GM12878 (cell line): ENCODE measurements around the gene USP35. TPM values are rescaled to one million over a fixed set of nuclear protein-coding genes. Genes with fewer than 3 reads are reported as not detected.

Experiments
- ATAC-seq: fragments of 200-7000 bp; cut with Tn5 transposase; 3 replicates; pipeline ENCODE4 v1.9.1; 2020; ENCODE audit warnings: mild to moderate bottlenecking, moderate library complexity
- BruUV-seq: library from RNA; stranded (reverse); fragments of 400-500 nt; replicated peaks from 2 replicates; lab custom pipeline; 2021; lab: Mats Ljungman, UMichigan
- CTCF ChIA-PET: fragments of 300-600 bp; sonication (Branson Sonifier 250); formaldehyde crosslinking; extraction: SDS; loops from one replicate; lab custom pipeline; 2021; ENCODE audit warnings: inconsistent platforms; lab: Yijun Ruan, JAX
- POLR2A ChIA-PET: fragments of 350-600 bp; formaldehyde crosslinking; extraction: SDS; loops from one replicate; lab custom pipeline; 2021; ENCODE audit warnings: inconsistent platforms; lab: Charles Lee
- RAD21 ChIA-PET: fragments of 300-600 bp; sonication (Branson Sonifier 250); formaldehyde crosslinking; loops from one replicate; lab custom pipeline; 2023; ENCODE audit warnings: antibody characterized with exemption; ENCODE audit not compliant: unreplicated experiment; lab: Charles Lee
- SMC1A ChIA-PET: fragments of 300-600 bp; sonication (Branson Sonifier 250); formaldehyde crosslinking; loops from one replicate; lab custom pipeline; 2023; ENCODE audit not compliant: unreplicated experiment, uncharacterized antibody; lab: Charles Lee
- DNase-seq: peaks from one replicate; pipeline ENCODE4 v3.0.0-alpha.2; 2011; ENCODE audit warnings: low read depth, low spot score
- FAIRE-seq: peaks from 3 replicates; lab custom pipeline; 2011; peaks lifted over from hg19 to GRCh38; lab: Jason Lieb, UNC
- H2AFZ ChIP-seq: 2 replicates; pipeline ENCODE4 v1.6.0; 2011; ENCODE audit warnings: low read depth, low read length, control low read depth; ENCODE audit not compliant: control insufficient read depth
- H3K27ac ChIP-seq: 2 replicates; pipeline ENCODE4 v1.5.1; 2011; ENCODE audit warnings: control low read depth; ENCODE audit not compliant: control insufficient read depth, insufficient read depth
- H3K27me3 ChIP-seq, 2 experiments: replicated peaks in 1 of 2; 2 replicates each; pipeline versions ENCODE4 v1.6.0 to v1.6.1; 2011; ENCODE audit warnings: low read length in 1 of 2; ENCODE audit not compliant: control insufficient read depth in 2 of 2, insufficient read depth in 2 of 2
- H3K36me3 ChIP-seq, 2 experiments: 2 replicates each; pipeline ENCODE4 v1.5.1; 2011; ENCODE audit warnings: low read length in 1 of 2; ENCODE audit not compliant: control insufficient read depth in 2 of 2, insufficient read depth in 2 of 2
- H3K4me1 ChIP-seq: 2 replicates; pipeline ENCODE4 v1.6.1; 2011; ENCODE audit warnings: mild to moderate bottlenecking, low read length, moderate library complexity, mixed read lengths; ENCODE audit not compliant: control insufficient read depth, insufficient read depth
- H3K4me2 ChIP-seq: 2 replicates; pipeline ENCODE4 v1.6.0; 2011; ENCODE audit warnings: control low read depth; ENCODE audit not compliant: control insufficient read depth, insufficient read depth
- H3K4me3 ChIP-seq: fragments of 200-600 bp; sonication (generic); 2 replicates; pipeline ENCODE4 v1.5.1; 2016
- H3K79me2 ChIP-seq: 2 replicates; pipeline ENCODE4 v1.6.0; 2011; ENCODE audit warnings: low read length; ENCODE audit not compliant: control insufficient read depth, insufficient read depth
- H3K9ac ChIP-seq: 2 replicates; pipeline ENCODE4 v1.8.0; 2011; ENCODE audit warnings: low read length, control low read depth, mixed read lengths; ENCODE audit not compliant: control insufficient read depth, insufficient read depth
- H3K9me3 ChIP-seq: replicated peaks from 3 replicates; pipeline ENCODE4 v1.5.1; 2011; ENCODE audit warnings: mild to moderate bottlenecking, low read length; ENCODE audit not compliant: control insufficient read depth, insufficient read depth
- H4K20me1 ChIP-seq: 2 replicates; pipeline ENCODE4 v1.6.0; 2011; ENCODE audit not compliant: control insufficient read depth, insufficient read depth
- FOXM1 ChIP-seq: IDR thresholded peaks from 2 replicates; pipeline ENCODE4 v1.6.1; 2012; ENCODE audit warnings: low read depth, mild to moderate bottlenecking, inconsistent platforms, low read length, moderate library complexity
- HDAC6 ChIP-seq: fragments of 200-600 bp; sonication (generic); IDR thresholded peaks from one replicate; pipeline ENCODE4 v1.8.0; 2017; ENCODE audit warnings: antibody characterized with exemption; ENCODE audit not compliant: unreplicated experiment
- MEF2B ChIP-seq: fragments of 450-650 bp; IDR thresholded peaks from 2 replicates; pipeline ENCODE4 v1.6.1; 2018; ENCODE audit warnings: mild to moderate bottlenecking, moderate library complexity; ENCODE audit not compliant: partially characterized antibody, poor library complexity, severe bottlenecking
- WGBS: methylation state at CpG from one replicate; pipeline ENCODE4 v1.1.6; 2016; ENCODE audit warnings: low lambda C conversion rate; ENCODE audit not compliant: insufficient replicate concordance, insufficient coverage; ENCODE audit errors: missing lambda C conversion rate; 5-methylcytosine and 5-hydroxymethylcytosine counted together
- in situ Hi-C: fragments of 300-500 bp; cut with MboI; formaldehyde crosslinking; loops from 9 replicates; pipeline ENCODE4 v1.14.3; 2018; ENCODE audit warnings: mixed read lengths
- intact Hi-C: fragments of 100-400 bp; cut with micrococcal nuclease; formaldehyde crosslinking; loops from one replicate; pipeline ENCODE4 v1.14.2; 2022; ENCODE audit not compliant: unreplicated experiment
- polyA plus RNA-seq, 11 experiments: library from polyadenylated mRNA; depleted of rRNA in 4 of 11; unstranded in 6 of 11; stranded (reverse) in 5 of 11; fragments of >200 nt; fragmentation: Nextera tagmentation in 4 of 11; fragmentation: Illumina TruSeq in 1 of 11; extraction: Ambion mirVana in 4 of 11; extraction: Trizol in 1 of 11; gene quantifications; 1 replicate in 1 of 11; 2 replicates in 10 of 11; pipeline versions ENCODE4 v1.2.1 to v1.2.3, GENCODE V29; 2011 to 2016; ENCODE audit warnings: inconsistent platforms in 2 of 11, missing spikeins in 2 of 11, low read depth in 1 of 11
- total RNA-seq, 4 experiments: library from RNA; depleted of rRNA in 3 of 4; stranded (reverse); fragments of >200 nt in 3 of 4; fragmentation: Illumina TruSeq in 1 of 4; extraction: Trizol in 1 of 4; gene quantifications; 2 replicates each; pipeline versions ENCODE4 v1.2.1 to v1.2.3, GENCODE V29; 2013 to 2021
- TF ChIP-seq, protein P1 (sequence below): fragments of 450-650 bp; formaldehyde crosslinking; IDR thresholded peaks from 2 replicates; pipeline ENCODE4 v1.5.0; 2022; ENCODE audit warnings: mild to moderate bottlenecking, missing genetic modification characterization
- TF ChIP-seq, protein P2 (sequence below): fragments of 450-650 bp; IDR thresholded peaks from 2 replicates; pipeline ENCODE4 v1.6.1; 2017; ENCODE audit warnings: mild to moderate bottlenecking, moderate library complexity

Gene USP35
- total and polyA plus RNA-seq, 10 of the 15 experiments (the other 5 are each of a cell fraction or from before 2014, with no cell fraction given): 0.13 to 6.4 (median 3.1) TPM; not detected in 1

DNA sequence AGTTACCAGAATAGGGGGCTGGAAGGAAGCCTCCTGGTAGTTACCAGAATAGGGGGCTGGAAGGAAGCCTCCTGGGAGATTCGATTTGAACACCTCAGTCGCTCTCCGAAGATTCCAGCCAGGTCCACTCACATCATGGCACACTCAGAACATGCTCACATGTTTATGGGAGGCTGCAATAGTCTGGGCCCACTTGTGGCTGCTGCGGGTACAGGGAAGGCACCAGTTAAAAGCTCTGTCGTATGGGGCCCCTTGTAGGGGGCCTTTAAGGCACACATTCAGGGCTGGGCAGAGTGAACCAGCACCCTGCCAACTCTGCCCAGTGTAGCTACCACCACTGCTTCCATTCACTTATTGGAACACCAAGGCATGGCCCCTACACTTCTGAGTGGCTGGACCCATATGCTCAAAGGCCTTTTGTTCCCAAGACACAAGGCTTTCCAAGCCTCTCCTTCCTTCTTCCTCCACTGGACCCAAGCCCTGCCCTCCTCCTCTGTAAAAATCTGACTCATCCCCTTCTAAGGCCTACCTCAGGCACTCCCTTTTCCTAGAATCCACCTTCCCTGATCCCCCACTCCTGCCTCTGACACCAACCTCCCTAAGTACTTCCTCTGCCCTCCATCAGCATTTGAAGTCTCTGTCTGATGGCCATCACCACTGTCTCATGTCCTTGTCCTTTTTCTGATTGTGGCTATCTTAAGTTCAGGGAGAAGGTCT is 28.0 kb downstream of the USP35 start:
- SMC1A ChIA-PET: no interaction called here
- H2AFZ ChIP-seq: no peak overlapping the region
- 96% methylated on average over 5 of the region's 5 CpGs for WGBS
- no peak overlapping the region for H3K4me3 ChIP-seq
- RAD21 ChIA-PET: no interaction called here
- ATAC-seq: no peak
- H3K4me2 ChIP-seq: no peak overlapping the region
- POLR2A ChIA-PET: no interaction called here
- H3K9me3 ChIP-seq: no peaks in the 10 kb centered on the region
- H4K20me1 ChIP-seq: no peaks in the 10 kb centered on the region
- peaks cover 15% of the 10 kb centered on the region for H3K4me1 ChIP-seq
- H3K27ac ChIP-seq: no peak overlapping the region
- H3K9ac ChIP-seq: no peak overlapping the region
- CTCF ChIA-PET: interaction anchor here (1.0 to 1.4 kb wide), 2 partner anchors 12 to 23 kb away, joined by 3 to 7 read pairs; no protein-coding TSS in a partner anchor
- H3K79me2 ChIP-seq: no peaks in the 10 kb centered on the region
- peaks cover 0 to 6% of the 10 kb centered on the region in 2 experiments; a peak in 2 of 4 replicates for H3K36me3 ChIP-seq
- in situ Hi-C loops: no loop called here
- intact Hi-C loops: no loop called here
- FAIRE-seq: no peak
- no peak for DNase-seq
- no peak for TF ChIP-seq FOXM1
- TF ChIP-seq, protein P1, sequence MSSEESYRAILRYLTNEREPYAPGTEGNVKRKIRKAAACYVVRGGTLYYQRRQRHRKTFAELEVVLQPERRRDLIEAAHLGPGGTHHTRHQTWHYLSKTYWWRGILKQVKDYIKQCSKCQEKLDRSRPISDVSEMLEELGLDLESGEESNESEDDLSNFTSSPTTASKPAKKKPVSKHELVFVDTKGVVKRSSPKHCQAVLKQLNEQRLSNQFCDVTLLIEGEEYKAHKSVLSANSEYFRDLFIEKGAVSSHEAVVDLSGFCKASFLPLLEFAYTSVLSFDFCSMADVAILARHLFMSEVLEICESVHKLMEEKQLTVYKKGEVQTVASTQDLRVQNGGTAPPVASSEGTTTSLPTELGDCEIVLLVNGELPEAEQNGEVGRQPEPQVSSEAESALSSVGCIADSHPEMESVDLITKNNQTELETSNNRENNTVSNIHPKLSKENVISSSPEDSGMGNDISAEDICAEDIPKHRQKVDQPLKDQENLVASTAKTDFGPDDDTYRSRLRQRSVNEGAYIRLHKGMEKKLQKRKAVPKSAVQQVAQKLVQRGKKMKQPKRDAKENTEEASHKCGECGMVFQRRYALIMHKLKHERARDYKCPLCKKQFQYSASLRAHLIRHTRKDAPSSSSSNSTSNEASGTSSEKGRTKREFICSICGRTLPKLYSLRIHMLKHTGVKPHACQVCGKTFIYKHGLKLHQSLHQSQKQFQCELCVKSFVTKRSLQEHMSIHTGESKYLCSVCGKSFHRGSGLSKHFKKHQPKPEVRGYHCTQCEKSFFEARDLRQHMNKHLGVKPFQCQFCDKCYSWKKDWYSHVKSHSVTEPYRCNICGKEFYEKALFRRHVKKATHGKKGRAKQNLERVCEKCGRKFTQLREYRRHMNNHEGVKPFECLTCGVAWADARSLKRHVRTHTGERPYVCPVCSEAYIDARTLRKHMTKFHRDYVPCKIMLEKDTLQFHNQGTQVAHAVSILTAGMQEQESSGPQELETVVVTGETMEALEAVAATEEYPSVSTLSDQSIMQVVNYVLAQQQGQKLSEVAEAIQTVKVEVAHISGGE (CRISPR knock-in tag): no peak
- TF ChIP-seq, protein P2, sequence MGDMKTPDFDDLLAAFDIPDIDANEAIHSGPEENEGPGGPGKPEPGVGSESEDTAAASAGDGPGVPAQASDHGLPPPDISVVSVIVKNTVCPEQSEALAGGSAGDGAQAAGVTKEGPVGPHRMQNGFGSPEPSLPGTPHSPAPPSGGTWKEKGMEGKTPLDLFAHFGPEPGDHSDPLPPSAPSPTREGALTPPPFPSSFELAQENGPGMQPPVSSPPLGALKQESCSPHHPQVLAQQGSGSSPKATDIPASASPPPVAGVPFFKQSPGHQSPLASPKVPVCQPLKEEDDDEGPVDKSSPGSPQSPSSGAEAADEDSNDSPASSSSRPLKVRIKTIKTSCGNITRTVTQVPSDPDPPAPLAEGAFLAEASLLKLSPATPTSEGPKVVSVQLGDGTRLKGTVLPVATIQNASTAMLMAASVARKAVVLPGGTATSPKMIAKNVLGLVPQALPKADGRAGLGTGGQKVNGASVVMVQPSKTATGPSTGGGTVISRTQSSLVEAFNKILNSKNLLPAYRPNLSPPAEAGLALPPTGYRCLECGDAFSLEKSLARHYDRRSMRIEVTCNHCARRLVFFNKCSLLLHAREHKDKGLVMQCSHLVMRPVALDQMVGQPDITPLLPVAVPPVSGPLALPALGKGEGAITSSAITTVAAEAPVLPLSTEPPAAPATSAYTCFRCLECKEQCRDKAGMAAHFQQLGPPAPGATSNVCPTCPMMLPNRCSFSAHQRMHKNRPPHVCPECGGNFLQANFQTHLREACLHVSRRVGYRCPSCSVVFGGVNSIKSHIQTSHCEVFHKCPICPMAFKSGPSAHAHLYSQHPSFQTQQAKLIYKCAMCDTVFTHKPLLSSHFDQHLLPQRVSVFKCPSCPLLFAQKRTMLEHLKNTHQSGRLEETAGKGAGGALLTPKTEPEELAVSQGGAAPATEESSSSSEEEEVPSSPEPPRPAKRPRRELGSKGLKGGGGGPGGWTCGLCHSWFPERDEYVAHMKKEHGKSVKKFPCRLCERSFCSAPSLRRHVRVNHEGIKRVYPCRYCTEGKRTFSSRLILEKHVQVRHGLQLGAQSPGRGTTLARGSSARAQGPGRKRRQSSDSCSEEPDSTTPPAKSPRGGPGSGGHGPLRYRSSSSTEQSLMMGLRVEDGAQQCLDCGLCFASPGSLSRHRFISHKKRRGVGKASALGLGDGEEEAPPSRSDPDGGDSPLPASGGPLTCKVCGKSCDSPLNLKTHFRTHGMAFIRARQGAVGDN: no peak
- TF ChIP-seq HDAC6: no peak
- TF ChIP-seq MEF2B: no peak
- TF ChIP-seq, all 136 proteins: peak for 0
- BruUV-seq: no TSS peak
- H3K27me3 ChIP-seq: no peaks in the 10 kb centered on the region
